A549 (cell line): Measurements from ENCODE around the gene HNRNPLL.

Experiments used
- CEBPB ChIP-seq, 2 experiments: fragments of >200 bp in 1 of 2; sonication (Bioruptor Twin) in 1 of 2; formaldehyde crosslinking in 1 of 2; IDR thresholded peaks; 2 replicates each; pipeline ENCODE4 v1.6.1; 2012 to 2016
- CHD2 ChIP-seq: fragments of 150-350 bp; IDR thresholded peaks from 2 replicates; pipeline ENCODE4 v1.6.1; 2014; ENCODE audit warnings: low read length; ENCODE audit not compliant: partially characterized antibody
- CTCF ChIP-seq: fragments of >200 bp; sonication (Bioruptor Twin); formaldehyde crosslinking; IDR thresholded peaks from 3 replicates; pipeline ENCODE4 v1.5.1; 2016
- EP300 ChIP-seq, 2 experiments: fragments of >200 bp; sonication (Bioruptor Twin); formaldehyde crosslinking; IDR thresholded peaks; 2 replicates in 1 of 2; 3 replicates in 1 of 2; pipeline ENCODE4 v1.6.1; 2016 to 2017
- JUN ChIP-seq, 2 experiments: fragments of >200 bp; sonication (Bioruptor Twin); formaldehyde crosslinking; IDR thresholded peaks; 2 replicates in 1 of 2; 3 replicates in 1 of 2; pipeline ENCODE4 v1.6.1; 2016 to 2017
- MAFK ChIP-seq: fragments of 450-650 bp; IDR thresholded peaks from 2 replicates; pipeline ENCODE4 v1.6.1; 2014; ENCODE audit not compliant: partially characterized antibody
- NR3C1 ChIP-seq: fragments of >200 bp; sonication (Bioruptor Twin); formaldehyde crosslinking; IDR thresholded peaks from 3 replicates; pipeline ENCODE4 v1.6.1; 2017
- PBX3 ChIP-seq: IDR thresholded peaks from 2 replicates; pipeline ENCODE4 v1.6.1; 2012
- POLR2AphosphoS2 ChIP-seq: conservative IDR thresholded peaks from 2 replicates; pipeline ENCODE4 v1.6.1; 2012; ENCODE audit warnings: low read length, improper control_type of control experiment, inconsistent platforms
- RNF2 ChIP-seq: fragments of 200-600 bp; sonication (generic); IDR thresholded peaks from 2 replicates; pipeline ENCODE4 v1.6.1; 2016; ENCODE audit warnings: low read depth, mild to moderate bottlenecking, antibody characterized with exemption, moderate library complexity, borderline replicate concordance
- USF2 ChIP-seq: fragments of 450-650 bp; IDR thresholded peaks from 2 replicates; pipeline ENCODE4 v1.6.1; 2014; ENCODE audit warnings: antibody characterized with exemption
- TF ChIP-seq, protein P1 (sequence below): fragments of >200 bp; sonication (Bioruptor Twin); formaldehyde crosslinking; IDR thresholded peaks from 2 replicates; pipeline ENCODE4 v1.6.1; 2016

DNA sequence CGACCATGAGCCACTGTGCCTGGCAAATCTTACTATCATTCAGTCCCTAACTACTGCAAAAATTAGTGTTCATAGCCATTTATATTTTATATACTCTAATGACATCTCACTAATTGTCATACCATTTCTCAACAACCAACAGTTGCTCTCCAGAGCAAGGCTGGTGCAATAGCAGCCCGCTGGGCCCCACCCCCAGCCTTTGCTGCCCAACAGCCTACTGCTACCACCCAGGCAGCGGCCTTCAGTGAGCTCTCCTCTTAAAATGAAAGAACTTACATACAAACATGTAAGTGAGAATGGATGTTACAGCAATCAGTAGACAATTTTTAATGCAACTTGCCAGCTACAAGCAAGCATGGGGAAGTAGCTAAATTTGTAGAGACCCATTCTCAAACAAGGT, 90.5 kb downstream of the HNRNPLL start:
- no peak for TF ChIP-seq EP300 (IDR thresholded peaks at IDR 0.05)
- TF ChIP-seq POLR2AphosphoS2 = no peak
- TF ChIP-seq RNF2 = no peak
- no peak for TF ChIP-seq CTCF
- TF ChIP-seq MAFK = no peak
- TF ChIP-seq CEBPB (IDR thresholded peaks at IDR 0.05) = no peak
- TF ChIP-seq, protein P1, sequence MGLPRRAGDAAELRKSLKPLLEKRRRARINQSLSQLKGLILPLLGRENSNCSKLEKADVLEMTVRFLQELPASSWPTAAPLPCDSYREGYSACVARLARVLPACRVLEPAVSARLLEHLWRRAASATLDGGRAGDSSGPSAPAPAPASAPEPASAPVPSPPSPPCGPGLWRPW = no peak
- no peak for TF ChIP-seq USF2
- no peak for TF ChIP-seq JUN (IDR thresholded peaks at IDR 0.05)
- no peak for TF ChIP-seq NR3C1
- no peak for TF ChIP-seq CHD2
- TF ChIP-seq PBX3 = no peak
